Progenitor cell of endocrine pancreas (in vitro differentiated cells): ENCODE results near the gene PAX7. TPM values are rescaled to one million over a fixed set of nuclear protein-coding genes. Genes with fewer than 3 reads are reported as not detected.

Experiments
- DNase-seq: peaks from one replicate; pipeline ENCODE4 v3.0.0; 2021; ENCODE audit warnings: low spot score; ENCODE audit not compliant: unreplicated experiment
- H3K27ac Mint-ChIP-seq: 2 replicates; pipeline ENCODE4 v1.8.0; 2021; ENCODE audit warnings: mild to moderate bottlenecking, moderate library complexity, mixed read lengths
- H3K27me3 Mint-ChIP-seq: 2 replicates; pipeline ENCODE4 v1.8.0; 2021; ENCODE audit warnings: mixed read lengths
- H3K36me3 Mint-ChIP-seq: 2 replicates; pipeline ENCODE4 v1.8.0; 2022; ENCODE audit warnings: mixed read lengths; ENCODE audit not compliant: insufficient read depth
- H3K4me1 Mint-ChIP-seq: 2 replicates; pipeline ENCODE4 v1.8.0; 2021; ENCODE audit warnings: low read depth, mixed read lengths
- H3K4me3 Mint-ChIP-seq: 2 replicates; pipeline ENCODE4 v1.8.0; 2021; ENCODE audit warnings: low read depth, mild to moderate bottlenecking, moderate library complexity, mixed read lengths
- H3K9me3 Mint-ChIP-seq: 2 replicates; pipeline ENCODE4 v1.8.0; 2021; ENCODE audit warnings: low read depth, mixed read lengths
- total RNA-seq: library from RNA; stranded (reverse); gene quantifications from 2 replicates; pipeline ENCODE4 v1.2.1, GENCODE V29; 2021
- TF ChIP-seq, protein P1 (sequence below): fragments of 200-600 bp; sonication (generic); IDR thresholded peaks from one replicate; pipeline ENCODE4 v1.5.0; 2021; ENCODE audit warnings: antibody characterized with exemption, mild to moderate bottlenecking; ENCODE audit not compliant: unreplicated experiment

Gene PAX7
- total RNA-seq, 1 donor from 2014 or later = not detected

DNA sequence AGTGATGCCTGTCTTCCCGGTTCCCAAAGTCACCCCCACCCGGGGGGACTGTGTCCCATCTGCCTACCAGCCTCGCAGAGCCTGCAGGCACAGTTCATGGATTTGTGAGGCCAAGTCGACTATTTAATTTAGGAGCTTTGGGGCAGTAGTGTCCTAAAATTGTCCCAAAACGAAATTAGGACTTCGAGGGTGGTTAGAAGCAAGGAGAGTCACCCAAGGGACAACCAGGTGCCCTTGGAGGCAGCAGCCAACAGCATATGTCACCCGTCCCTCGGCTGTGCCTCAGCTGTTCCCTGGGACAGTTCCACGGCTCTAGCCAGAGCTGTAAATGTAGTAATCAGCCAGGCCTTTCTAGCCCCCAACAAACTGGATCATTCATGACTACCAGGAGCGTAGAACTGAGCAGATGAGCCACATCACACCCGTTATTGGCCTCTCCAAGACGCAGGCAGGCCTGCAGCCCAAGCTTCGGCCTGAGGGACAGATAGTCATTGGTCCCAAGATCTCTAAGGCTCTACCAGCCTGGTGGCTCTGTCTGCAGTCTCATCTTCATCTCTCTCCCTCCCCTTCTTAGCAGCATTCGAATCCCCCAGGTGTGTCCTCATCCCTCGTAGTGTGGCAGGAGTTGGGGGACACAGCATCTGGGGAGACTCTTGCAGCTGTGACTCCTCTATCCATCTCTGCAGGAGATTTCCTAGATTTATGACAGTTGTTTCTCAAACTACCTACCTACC, 2.9 kb downstream of the PAX7 start:
- H3K27me3 Mint-ChIP-seq = peaks cover 98% of the 10 kb centered on the region
- no peak for DNase-seq
- no peaks in the 10 kb centered on the region for H3K9me3 Mint-ChIP-seq
- no peaks in the 10 kb centered on the region for H3K36me3 Mint-ChIP-seq
- TF ChIP-seq, protein P1, sequence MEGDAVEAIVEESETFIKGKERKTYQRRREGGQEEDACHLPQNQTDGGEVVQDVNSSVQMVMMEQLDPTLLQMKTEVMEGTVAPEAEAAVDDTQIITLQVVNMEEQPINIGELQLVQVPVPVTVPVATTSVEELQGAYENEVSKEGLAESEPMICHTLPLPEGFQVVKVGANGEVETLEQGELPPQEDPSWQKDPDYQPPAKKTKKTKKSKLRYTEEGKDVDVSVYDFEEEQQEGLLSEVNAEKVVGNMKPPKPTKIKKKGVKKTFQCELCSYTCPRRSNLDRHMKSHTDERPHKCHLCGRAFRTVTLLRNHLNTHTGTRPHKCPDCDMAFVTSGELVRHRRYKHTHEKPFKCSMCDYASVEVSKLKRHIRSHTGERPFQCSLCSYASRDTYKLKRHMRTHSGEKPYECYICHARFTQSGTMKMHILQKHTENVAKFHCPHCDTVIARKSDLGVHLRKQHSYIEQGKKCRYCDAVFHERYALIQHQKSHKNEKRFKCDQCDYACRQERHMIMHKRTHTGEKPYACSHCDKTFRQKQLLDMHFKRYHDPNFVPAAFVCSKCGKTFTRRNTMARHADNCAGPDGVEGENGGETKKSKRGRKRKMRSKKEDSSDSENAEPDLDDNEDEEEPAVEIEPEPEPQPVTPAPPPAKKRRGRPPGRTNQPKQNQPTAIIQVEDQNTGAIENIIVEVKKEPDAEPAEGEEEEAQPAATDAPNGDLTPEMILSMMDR = no peak
- peak overlapping the region; percentile 22 for H3K27ac Mint-ChIP-seq
- peaks cover 3% of the 10 kb centered on the region for H3K4me1 Mint-ChIP-seq
- no peak overlapping the region for H3K4me3 Mint-ChIP-seq

DNA sequence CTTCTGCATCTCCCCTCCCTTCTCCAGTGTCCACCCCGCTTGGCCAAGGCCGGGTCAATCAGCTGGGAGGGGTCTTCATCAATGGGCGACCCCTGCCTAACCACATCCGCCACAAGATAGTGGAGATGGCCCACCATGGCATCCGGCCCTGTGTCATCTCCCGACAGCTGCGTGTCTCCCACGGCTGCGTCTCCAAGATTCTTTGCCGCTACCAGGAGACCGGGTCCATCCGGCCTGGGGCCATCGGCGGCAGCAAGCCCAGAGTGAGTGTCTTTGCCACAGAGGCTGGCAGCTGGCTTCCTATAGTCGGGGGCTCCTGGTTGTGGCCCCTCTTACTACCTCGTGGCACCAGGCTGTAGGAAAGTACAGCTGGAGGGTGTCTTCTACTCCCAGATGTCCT, 3.6 kb downstream of the PAX7 start:
- TF ChIP-seq, protein P1 = no peak
- H3K4me3 Mint-ChIP-seq = no peak overlapping the region
- no peak for DNase-seq
- H3K36me3 Mint-ChIP-seq = no peaks in the 10 kb centered on the region
- H3K27ac Mint-ChIP-seq = no peak overlapping the region
- peaks cover 98% of the 10 kb centered on the region for H3K27me3 Mint-ChIP-seq
- peaks cover 3% of the 10 kb centered on the region for H3K4me1 Mint-ChIP-seq
- no peaks in the 10 kb centered on the region for H3K9me3 Mint-ChIP-seq

DNA sequence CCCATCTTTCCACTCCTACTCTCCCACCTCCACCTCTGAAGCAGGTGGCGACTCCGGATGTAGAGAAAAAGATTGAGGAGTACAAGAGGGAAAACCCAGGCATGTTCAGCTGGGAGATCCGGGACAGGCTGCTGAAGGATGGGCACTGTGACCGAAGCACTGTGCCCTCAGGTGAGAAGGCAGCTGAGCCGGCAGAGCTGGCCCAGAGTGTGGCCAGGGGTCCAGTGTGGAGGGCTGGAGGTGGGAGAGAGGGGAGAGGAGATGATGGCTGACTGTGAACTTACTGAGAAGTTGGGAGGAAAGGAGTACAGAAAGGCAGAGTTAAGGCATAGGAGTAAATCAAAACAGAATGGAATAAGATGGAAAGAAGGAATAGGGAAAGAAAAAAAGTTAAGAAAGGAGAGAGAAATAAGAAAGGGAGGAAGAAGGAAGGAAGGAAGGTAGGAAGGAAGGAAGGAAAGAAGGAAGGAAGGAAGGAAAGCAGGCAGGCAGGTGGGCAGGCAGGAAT, 4.5 kb downstream of the PAX7 start:
- TF ChIP-seq, protein P1 = no peak
- Mint-ChIP-seq H3K27ac (no peak overlapping the region), H3K27me3 (peaks cover 98% of the 10 kb centered on the region), H3K36me3 (no peaks in the 10 kb centered on the region), H3K9me3 (no peaks in the 10 kb centered on the region), H3K4me3 (no peak overlapping the region), H3K4me1 (peaks cover 5% of the 10 kb centered on the region)
- no peak for DNase-seq

DNA sequence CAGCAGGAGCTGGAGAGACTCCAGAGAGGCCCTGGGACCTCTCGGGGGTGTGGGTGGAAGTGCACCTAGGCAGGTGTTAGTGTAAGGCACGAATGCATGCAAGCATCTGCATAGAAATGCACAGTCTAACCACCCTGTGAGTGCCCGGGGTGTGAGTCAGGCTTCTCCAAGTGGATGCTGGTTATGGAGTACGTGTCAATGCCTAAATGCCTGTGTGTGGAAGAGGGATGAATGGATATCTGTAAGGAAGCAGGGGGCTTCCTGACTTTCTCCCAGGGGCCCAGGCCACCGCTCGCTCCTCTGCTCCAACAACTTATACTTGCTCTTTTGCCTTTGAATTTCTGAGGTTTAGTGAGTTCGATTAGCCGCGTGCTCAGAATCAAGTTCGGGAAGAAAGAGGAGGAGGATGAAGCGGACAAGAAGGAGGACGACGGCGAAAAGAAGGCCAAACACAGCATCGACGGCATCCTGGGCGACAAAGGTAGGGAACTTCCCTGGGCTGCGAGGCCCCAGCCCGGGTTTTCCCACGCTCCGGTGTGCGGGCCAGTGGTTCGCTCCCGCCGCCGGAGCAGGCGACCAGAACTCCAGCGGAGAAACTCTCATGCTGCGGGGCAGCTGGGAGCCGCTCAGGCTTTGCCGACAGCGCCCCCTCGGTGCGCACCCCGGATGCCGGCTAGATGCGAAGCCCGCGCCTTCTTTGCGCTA, 5.4 kb downstream of the PAX7 start:
- no peaks in the 10 kb centered on the region for H3K9me3 Mint-ChIP-seq
- peak overlapping the region; percentile 36 for H3K27ac Mint-ChIP-seq
- DNase-seq = no peak
- no peaks in the 10 kb centered on the region for H3K36me3 Mint-ChIP-seq
- H3K4me1 Mint-ChIP-seq = peaks cover 8% of the 10 kb centered on the region
- TF ChIP-seq, protein P1 = peak; percentile 46
- no peak overlapping the region for H3K4me3 Mint-ChIP-seq
- H3K27me3 Mint-ChIP-seq = peaks cover 98% of the 10 kb centered on the region

DNA sequence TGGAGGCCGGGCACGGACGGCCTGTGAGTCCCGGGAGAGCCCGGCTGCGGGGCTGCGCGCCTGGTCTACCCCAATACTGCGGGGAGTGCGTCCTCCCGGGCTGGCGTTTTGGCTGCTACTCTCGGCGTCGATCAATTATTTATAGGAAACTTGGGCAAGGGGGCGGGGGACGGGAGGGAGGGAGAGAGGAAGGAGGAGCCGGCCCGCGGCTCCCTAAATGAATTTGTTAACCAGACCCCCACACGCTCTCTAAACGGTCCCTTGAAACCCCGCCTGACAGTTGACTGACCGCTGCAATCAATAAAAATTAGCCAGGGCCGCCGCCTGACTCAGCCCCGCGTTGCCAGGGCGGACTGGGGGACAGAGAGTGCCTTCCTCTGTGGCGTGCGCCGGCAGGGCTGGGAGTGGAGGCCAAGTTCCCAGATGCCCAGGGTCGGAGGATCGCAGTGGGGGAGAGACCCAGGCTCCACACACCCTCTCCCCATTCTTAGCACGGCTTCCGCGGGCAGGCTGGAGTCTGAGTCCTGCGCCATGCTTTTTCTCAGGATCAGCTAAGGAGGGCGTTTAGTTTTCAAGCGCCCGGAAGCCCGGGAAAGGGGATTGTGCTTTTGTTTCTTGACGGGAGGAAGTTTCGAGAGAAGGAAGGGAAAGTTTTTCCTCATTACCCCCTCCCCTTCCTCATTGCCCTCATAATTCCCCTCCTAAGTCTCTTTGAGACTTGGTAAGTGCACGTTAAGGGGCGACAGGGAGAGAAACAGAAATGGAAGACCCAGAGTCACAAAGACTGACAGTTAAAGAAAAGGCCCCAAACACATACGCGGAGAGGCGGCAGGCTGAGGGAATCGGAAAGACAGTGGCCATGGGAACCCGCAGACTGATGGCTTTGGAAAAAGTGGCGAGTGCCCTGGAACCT, 6.2 kb downstream of the PAX7 start:
- no peak overlapping the region for H3K27ac Mint-ChIP-seq
- H3K4me1 Mint-ChIP-seq = peaks cover 9% of the 10 kb centered on the region
- no peak for DNase-seq
- TF ChIP-seq, protein P1 = no peak
- H3K9me3 Mint-ChIP-seq = no peaks in the 10 kb centered on the region
- H3K4me3 Mint-ChIP-seq = no peak overlapping the region
- H3K27me3 Mint-ChIP-seq = peaks cover 99% of the 10 kb centered on the region
- no peaks in the 10 kb centered on the region for H3K36me3 Mint-ChIP-seq
